HepG2 (cell line): ENCODE results near the gene ACD. TPM values are rescaled to one million over a fixed set of nuclear protein-coding genes. Genes with fewer than 3 reads are reported as not detected.

Experiments
- ATAC-seq: fragments of 200-7000 bp; cut with Tn5 transposase; 3 replicates; pipeline ENCODE4 v1.9.1; 2020; ENCODE audit warnings: mild to moderate bottlenecking, moderate library complexity
- BruUV-seq: library from RNA; stranded (reverse); fragments of 400-500 nt; replicated peaks from 2 replicates; lab custom pipeline; 2021; lab: Mats Ljungman, UMichigan
- CTCF ChIA-PET: fragments of 300-600 bp; formaldehyde crosslinking; extraction: SDS; loops from one replicate; lab custom pipeline; 2021; ENCODE audit warnings: low total read pairs, inconsistent platforms, low intra/inter-chr PET ratio; lab: Yijun Ruan, JAX
- POLR2A ChIA-PET: fragments of 350-600 bp; sonication (Branson Sonifier 250); formaldehyde crosslinking; loops from one replicate; lab custom pipeline; 2020; ENCODE audit warnings: antibody characterized with exemption, inconsistent platforms; lab: Yijun Ruan, JAX
- DNase-seq: peaks from one replicate; pipeline ENCODE4 v3.0.0-alpha.2; 2015; ENCODE audit warnings: low spot score
- FAIRE-seq: peaks from 3 replicates; lab custom pipeline; 2011; peaks lifted over from hg19 to GRCh38; lab: Jason Lieb, UNC
- H2AFZ ChIP-seq: one replicate; pipeline ENCODE4 v1.6.1; 2011; ENCODE audit warnings: low read length, inconsistent platforms
- H3K27ac ChIP-seq: fragments of 300-600 bp; 3 replicates; pipeline ENCODE4 v1.8.0; 2011; ENCODE audit warnings: mixed run types, mild to moderate bottlenecking, mixed read lengths, low read length, inconsistent platforms; ENCODE audit not compliant: insufficient read depth; ENCODE audit errors: extremely low read length
- H3K27me3 ChIP-seq, 2 experiments: fragments of 200-600 bp in 1 of 2; 2 replicates in 1 of 2; 3 replicates in 1 of 2; pipeline versions ENCODE4 v1.6.0 to v1.8.0; 2011; ENCODE audit warnings: low read length in 2 of 2, mild to moderate bottlenecking in 2 of 2, moderate library complexity in 2 of 2, inconsistent platforms in 1 of 2; ENCODE audit not compliant: insufficient read depth in 2 of 2, control insufficient read depth in 1 of 2
- H3K36me3 ChIP-seq, 2 experiments: fragments of 200-600 bp in 1 of 2; replicated peaks in 1 of 2; 2 replicates in 1 of 2; 3 replicates in 1 of 2; pipeline versions ENCODE4 v1.5.1 to v1.8.0; 2011; ENCODE audit warnings: low read length in 2 of 2, inconsistent platforms in 1 of 2; ENCODE audit not compliant: insufficient read depth in 2 of 2, control insufficient read depth in 1 of 2
- H3K4me1 ChIP-seq: 2 replicates; pipeline ENCODE4 v1.5.1; 2012; ENCODE audit warnings: low read length, inconsistent platforms; ENCODE audit not compliant: insufficient read depth
- H3K4me2 ChIP-seq: 2 replicates; pipeline ENCODE4 v1.6.0; 2011; ENCODE audit warnings: low read depth, low read length, inconsistent platforms
- H3K4me3 ChIP-seq, 3 experiments: fragments of 200-600 bp in 1 of 3; sonication (generic), shearing (Covaris generic) in 1 of 3; replicated peaks in 1 of 3; 2 replicates each; pipeline ENCODE4 v1.5.1; 2011 to 2016; ENCODE audit warnings: low read length in 3 of 3, inconsistent platforms in 2 of 3, low read depth in 2 of 3, mild to moderate bottlenecking in 2 of 3, control low read depth in 1 of 3, mixed read lengths in 1 of 3; ENCODE audit not compliant: insufficient read depth in 1 of 3
- H3K79me2 ChIP-seq: one replicate; pipeline ENCODE4 v1.6.1; 2011; ENCODE audit warnings: low read length, inconsistent platforms; ENCODE audit not compliant: insufficient read depth
- H3K9ac ChIP-seq: 2 replicates; pipeline ENCODE4 v1.6.0; 2011; ENCODE audit warnings: mild to moderate bottlenecking, low read depth, low read length, inconsistent platforms; ENCODE audit not compliant: insufficient read depth
- H3K9me3 ChIP-seq: 2 replicates; pipeline ENCODE4 v1.5.1; 2012; ENCODE audit warnings: mild to moderate bottlenecking, low read length
- H4K20me1 ChIP-seq: 2 replicates; pipeline ENCODE4 v1.6.0; 2011; ENCODE audit warnings: inconsistent platforms, mild to moderate bottlenecking, low read length, moderate library complexity; ENCODE audit not compliant: insufficient read depth
- PREB ChIP-seq: sonication (generic); formaldehyde crosslinking; IDR thresholded peaks from 2 replicates; pipeline ENCODE4 v1.4.0; 2020; ENCODE audit warnings: missing genetic modification reagents
- ZBTB2 ChIP-seq: sonication (generic); formaldehyde crosslinking; IDR thresholded peaks from 2 replicates; pipeline ENCODE4 v1.8.0; 2022; ENCODE audit warnings: low read depth, missing genetic modification reagents
- ZNF367 ChIP-seq: sonication (generic); formaldehyde crosslinking; IDR thresholded peaks from 2 replicates; pipeline ENCODE4 v1.4.0; 2020; ENCODE audit warnings: missing genetic modification reagents, borderline replicate concordance
- ZNF83 ChIP-seq: sonication (generic); formaldehyde crosslinking; IDR thresholded peaks from 2 replicates; pipeline ENCODE4 v1.4.0; 2020; ENCODE audit warnings: missing genetic modification reagents, mild to moderate bottlenecking, borderline replicate concordance
- WGBS: methylation state at CpG from one replicate; pipeline ENCODE4 v1.1.6; 2017; ENCODE audit warnings: low lambda C conversion rate; 5-methylcytosine and 5-hydroxymethylcytosine counted together
- in situ Hi-C: cut with HindIII; loops from 2 replicates; pipeline ENCODE4 v1.10.0; 2017; ENCODE audit warnings: low pct_unique_long_range_greater_than_20kb; ENCODE audit not compliant: extremely low pct_ligation_motif_present
- intact Hi-C: fragments of 100-400 bp; cut with micrococcal nuclease; formaldehyde crosslinking; loops from one replicate; pipeline ENCODE4 v1.10.0; 2022; ENCODE audit not compliant: unreplicated experiment
- polyA plus RNA-seq, 8 experiments: library from polyadenylated mRNA; depleted of rRNA in 3 of 8; stranded (reverse) in 7 of 8; unstranded in 1 of 8; fragments of >200 nt; fragmentation: Illumina TruSeq in 4 of 8; extraction: Trizol in 4 of 8; gene quantifications; 2 replicates each; pipeline versions ENCODE4 v1.2.1 to v1.2.3, GENCODE V29; 2011 to 2016; ENCODE audit warnings: low read depth in 4 of 8, missing spikeins in 1 of 8, mixed read lengths in 1 of 8; ENCODE audit not compliant: insufficient read depth in 1 of 8
- total RNA-seq, 5 experiments: library from RNA; depleted of rRNA; stranded (reverse); fragments of >200 nt; fragmentation: Illumina TruSeq; extraction: Trizol; gene quantifications; 2 replicates each; pipeline ENCODE4 v1.2.3, GENCODE V29; 2016; ENCODE audit warnings: low read depth in 1 of 5

Gene ACD
- total and polyA plus RNA-seq, 2 of the 13 experiments (the other 11 are each of a cell fraction or from before 2014, with no cell fraction given), result 32.6 to 38.3 TPM

DNA sequence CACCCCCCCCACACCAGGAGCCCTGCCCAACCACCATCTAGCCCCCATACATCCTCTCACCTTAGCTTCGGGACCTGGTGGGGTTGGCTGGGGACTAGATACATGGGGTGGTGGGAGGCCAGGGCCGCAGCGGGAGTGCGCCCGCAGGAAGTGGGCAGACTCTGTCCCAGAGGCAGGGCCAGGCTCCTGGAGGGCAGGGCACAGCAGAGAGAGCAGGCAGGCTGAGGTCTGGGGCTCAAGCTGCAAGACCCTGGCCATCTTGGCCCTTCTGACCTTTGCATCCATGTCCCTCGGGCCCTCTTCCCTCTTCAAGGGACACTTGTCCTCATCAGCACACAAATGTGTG, 3.8 kb upstream of the ACD start:
- in situ Hi-C loops, result loop anchor here (10.0 kb wide), 1 partner anchor 271 kb away; the partner anchor contains the start of genes CTRL and PSMB10
- TF ChIP-seq ZNF367 (CRISPR knock-in tag), result no peak
- no peak for TF ChIP-seq PREB (CRISPR knock-in tag)
- TF ChIP-seq ZBTB2, result 0 out of 2 replicates have a peak, but pooled peaks have one; percentile 14
- TF ChIP-seq ZNF83, result no peak
- WGBS, result 96% methylated on average over 6 of the region's 6 CpGs
- ChIA-PET CTCF (interaction anchor here (0.9 kb wide), 1 partner anchor 143 kb away, joined by 3 read pairs; no protein-coding TSS in a partner anchor), POLR2A (interaction anchor here (1.5 kb wide), 1 partner anchor 136 kb away, joined by 4 read pairs; no protein-coding TSS in a partner anchor)
- Histone ChIP-seq H3K9me3 (no peaks in the 10 kb centered on the region), H3K4me2 (no peak overlapping the region), H3K27ac (no peak overlapping the region), H2AFZ (no peak overlapping the region), H3K9ac (no peak overlapping the region), H3K36me3 (peaks cover 1 to 3% of the 10 kb centered on the region in 2 experiments; a peak in 2 of 5 replicates), H3K4me1 (peaks cover 37% of the 10 kb centered on the region), H3K27me3 (no peaks in the 10 kb centered on the region; a peak in 1 of 5 replicates), H3K79me2 (peaks cover 8% of the 10 kb centered on the region), H4K20me1 (0 out of 2 replicates have a peak, but pooled peaks cover 2% of the 10 kb centered on the region), H3K4me3 (no peak overlapping the region)
- no TSS peak for BruUV-seq
- DNase-seq (no peak), FAIRE-seq (no peak), ATAC-seq (no peak)
- intact Hi-C loops, result no loop called here
